CD4-positive, alpha-beta T cell treated with Interleukin-12 subunit alpha and Interleukin-12 subunit beta, for 1 hour (primary cell): ENCODE results near the gene HTR1B.

Source experiments
- DNase-seq: peaks from one replicate; pipeline ENCODE4 v3.0.0-alpha.2; 2020

Gene HTR1B

DNA sequence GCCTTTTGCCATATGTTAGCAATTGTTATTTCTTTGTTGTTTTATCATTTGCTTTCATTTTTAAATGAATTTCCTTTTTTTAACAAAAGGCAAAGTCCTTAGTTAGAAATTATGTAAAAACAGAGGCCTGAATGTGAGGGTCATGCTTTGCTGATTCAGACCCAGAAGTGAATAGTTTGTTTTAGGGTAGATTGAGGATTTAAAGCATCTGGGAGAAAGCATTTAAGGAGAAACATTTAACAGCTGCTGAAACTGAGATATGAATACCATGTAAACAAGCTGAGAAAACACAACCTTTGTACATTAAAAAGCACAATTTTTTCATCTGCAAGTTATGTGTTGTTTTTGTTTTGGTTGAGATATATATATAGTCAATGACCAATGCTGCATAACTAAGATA lies 8.0 kb downstream of the HTR1B start:
- no peak for DNase-seq

DNA sequence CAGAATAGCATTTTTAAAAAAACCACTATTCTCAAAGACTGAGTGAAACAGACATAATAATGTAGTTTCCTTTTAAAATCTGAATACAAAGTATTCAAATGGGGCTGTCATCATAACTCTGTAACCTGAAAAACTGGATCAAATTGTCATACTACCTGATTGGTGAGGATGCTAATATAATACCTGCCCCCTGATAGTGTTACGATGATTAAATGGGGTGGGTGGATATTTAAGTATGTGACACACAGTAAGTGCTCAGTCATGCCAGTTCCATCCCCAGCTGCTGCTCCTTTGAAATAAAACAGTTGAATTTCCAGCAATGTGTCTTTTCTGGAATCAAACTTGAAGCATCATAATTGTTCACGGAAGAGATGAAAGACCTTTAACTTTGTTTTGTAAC lies 8.9 kb downstream of the HTR1B start:
- no peak for DNase-seq

DNA sequence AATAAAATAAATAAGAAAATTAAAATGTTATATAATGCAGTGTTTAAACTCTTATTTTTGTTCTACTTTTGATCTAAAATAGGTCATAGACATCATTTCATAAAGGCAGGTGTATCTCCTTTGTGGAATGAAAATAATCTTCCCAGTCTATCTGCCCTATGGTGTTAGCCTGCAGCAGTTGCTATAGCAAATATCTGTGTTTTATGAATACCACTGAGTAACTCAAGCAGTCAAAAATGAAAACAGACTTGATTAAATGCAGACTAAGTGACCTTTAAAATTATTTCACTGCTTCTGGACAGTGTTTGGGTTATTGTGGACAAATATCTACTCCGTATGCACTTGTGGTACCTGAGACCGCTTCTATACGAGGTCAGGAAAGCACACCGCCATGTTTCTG lies 11.8 kb downstream of the HTR1B start:
- DNase-seq, result no peak

DNA sequence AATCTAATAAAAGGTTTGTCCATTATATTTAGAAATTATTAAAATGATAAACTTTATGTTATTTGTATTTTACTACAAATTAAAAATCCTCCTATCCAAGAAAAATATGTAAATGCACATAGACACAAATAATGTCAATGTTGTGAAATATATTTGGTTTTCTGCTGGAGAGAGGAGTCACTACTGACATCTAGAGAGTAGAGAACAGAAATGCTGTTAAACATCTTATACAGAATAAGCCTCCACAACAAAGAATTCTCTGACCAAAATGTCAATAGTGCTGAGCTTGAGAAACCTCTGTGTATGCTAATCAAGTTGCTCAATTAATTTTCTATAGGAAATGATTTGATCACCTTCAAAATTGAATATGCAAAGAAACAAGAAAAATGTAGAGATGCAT lies 12.4 kb downstream of the HTR1B start:
- DNase-seq, result no peak

DNA sequence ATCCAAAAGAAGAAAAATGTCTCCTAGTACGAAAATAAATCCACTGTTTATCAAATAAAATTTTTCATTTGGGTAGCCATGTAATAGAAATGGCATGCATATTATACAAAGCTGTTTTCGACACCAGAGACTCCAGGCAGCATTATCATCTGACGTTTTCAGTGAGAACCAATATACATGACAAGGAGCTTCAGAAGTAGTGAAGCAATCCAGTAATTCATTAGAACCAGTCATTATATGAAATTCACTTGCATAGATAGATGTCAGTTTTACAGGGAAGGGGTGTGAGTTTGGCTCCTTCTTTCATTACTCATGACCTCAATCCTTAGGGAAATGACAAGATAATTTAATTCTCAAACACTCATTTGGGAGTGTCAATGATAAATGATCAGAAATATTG lies 14.7 kb downstream of the HTR1B start:
- DNase-seq, result no peak

DNA sequence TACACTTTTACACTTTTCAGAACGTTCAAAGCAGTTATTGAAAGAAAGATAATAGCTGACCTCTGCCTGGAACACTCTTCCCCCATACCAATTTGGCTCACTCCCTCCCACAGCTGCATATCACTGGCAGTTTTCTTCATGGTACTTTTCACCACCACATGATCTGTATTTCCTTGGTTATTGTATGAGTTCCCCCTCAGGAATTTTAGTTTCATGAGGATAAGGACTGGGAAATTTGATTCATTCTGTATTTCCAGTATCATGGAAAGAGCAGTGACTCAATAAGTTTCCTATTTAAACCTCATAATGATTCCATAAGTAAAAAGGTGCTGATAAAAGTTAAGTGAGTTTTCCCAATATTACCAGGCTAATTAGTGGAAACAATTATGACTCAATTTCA lies 16.0 kb downstream of the HTR1B start:
- DNase-seq, result no peak

DNA sequence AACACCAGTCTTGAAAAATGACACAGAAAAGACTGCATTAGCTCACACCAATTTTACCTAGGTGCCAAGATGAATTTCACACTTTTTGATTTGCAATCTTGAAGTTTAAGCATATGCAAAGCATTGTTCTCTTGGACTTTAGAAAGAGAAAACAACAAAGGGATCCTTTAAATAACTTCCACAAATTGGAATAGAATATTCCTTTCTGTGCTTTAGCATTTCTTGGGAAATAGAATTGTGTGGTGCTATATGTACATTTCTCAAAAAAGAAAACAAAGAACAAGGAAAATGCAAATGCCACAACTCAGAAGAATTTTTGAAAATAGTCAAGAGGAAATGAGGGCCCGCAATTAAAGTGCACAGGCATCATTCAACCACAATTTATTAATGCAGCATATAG lies 17.0 kb downstream of the HTR1B start:
- no peak for DNase-seq

DNA sequence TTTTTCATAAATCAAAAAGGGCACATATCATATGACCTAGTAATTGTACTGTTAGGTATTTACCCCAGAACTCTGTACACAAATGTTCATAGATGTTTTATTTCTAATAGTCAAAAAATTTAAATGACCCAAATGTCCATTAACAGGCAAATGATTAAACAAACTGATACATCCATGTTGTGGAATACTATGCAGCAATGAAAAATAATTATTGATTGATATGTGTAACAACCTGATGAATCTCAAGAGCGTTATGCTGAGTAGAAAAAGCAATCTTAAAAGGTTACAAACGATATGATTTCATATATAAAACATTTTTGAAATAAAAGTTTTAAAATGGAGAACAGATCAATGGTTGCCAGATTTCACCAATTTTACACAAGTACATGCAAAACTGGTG lies 18.1 kb downstream of the HTR1B start:
- DNase-seq, result no peak

DNA sequence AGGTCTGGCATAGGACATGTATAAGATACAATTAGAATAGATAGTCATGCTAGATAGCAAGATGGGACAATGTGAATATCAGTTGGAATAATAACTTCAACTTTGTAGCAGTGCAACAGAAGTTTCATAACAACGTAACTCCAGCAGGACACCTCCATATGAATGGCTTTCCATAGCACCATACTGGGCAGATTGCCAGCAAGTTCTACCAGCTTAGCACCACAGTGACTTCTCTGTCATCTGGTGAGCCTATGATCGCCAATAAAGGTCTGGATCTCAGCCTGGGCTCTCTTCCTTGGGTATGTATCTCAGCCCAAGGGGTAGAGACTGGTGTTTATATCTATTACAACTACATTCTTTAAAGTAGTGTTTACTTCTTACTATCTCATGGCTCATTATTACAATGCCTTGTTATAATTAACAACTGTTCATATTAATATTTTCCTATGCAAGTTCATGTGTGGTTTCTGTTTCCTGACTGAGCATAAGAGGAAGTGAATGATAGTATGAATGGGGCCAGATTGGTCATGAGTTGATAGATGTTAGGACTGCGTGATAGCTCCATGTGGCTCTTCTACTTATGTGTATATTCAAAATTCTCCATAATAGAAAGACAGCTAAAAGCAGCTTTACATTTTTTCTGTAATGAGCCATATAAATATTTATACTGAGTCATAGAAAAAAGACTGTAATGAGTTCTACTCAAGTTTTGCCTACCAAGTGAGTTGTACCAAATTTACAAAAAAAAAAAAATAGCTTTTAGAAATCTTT lies 22.9 kb downstream of the HTR1B start:
- DNase-seq, result no peak

DNA sequence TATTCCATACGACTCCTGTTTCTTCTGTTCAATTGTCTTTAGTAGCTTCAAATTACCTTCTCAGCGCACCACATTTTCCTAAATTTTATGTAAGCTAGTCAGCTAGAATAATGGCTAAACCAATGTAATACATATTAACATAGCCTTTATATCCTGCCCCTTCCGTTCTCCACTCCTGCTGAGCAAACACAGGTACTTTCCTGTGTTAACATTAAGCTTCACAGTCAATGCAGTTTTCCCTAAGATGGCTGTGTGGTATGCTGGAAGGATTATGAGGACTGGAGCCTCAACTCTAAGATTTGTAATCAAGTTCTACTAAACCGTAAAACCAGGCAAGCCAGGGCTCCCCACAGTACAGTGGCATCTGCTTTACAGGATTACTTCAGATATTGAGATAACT lies 29.4 kb downstream of the HTR1B start:
- DNase-seq, result no peak

DNA sequence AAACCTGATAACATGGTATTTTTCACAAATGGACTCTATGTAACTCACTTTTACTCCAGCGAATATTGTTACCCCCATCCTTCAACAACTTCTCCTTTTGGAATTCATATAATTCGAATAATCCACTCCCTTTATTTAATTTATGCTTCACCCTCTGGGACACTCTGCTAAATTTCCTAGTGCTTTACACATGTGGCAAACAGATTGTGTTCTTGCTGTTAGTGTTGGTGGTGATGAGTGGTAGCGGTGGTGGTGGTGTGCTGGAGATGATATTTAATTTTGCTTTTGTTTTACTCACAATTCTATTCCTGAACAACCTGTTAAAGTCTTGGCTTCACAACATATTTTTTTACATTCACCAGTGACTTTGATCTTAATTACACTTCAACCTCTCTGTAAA lies 32.8 kb downstream of the HTR1B start:
- no peak for DNase-seq

DNA sequence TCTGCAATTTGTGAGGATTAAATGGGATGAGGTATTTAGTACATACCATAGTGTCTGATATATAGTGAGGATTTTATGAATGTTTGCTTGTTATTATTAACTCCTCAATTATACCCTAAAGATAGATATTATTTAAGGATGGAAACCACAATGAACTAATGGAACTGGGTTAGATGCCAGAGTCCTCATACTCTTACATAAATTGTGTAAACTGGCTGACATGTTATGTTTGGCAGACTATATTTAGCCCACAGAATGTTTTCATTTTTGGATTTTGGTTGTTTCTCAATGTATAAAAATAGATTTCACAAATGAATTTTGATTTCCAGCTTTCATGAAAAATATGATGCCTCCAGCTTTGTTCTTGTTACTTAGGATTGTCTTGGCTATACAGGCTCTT lies 37.6 kb downstream of the HTR1B start:
- DNase-seq, result no peak

DNA sequence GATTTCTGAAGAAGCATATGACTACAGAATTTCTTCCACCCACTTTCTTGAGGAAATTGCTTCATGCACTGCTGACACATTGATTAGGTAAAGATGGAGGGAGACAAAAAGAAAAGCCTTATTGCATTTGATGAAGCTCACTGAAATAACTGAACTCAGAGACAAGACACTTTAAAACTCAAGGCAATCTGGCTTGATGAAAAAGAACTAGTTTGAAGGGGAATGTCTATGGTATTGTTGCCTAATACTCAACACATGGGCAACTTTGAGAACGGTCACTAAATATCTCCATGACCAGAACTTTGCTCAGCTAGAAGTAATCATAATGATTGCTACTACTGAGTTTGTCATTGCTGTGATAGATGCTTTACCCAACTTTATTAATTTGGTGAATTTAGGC lies 38.1 kb downstream of the HTR1B start:
- DNase-seq, result no peak

DNA sequence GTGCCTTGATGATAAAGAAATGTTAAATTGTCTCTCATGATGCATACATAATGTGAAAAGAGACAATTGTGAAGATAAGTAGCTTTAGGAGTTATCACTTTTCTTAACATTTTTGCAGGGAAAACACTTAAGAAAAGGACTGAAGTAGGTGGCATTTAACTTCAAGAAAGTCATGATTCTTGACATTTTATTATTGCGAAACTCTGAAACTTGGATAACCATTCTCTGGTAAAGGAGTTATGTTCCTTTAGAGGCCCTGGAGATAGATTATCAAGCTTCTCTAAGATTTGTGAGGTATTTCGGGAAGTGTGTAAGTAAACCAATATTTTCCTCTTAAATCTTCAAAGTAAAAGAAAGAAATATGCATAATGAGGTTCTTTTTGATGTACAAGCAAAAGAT lies 38.5 kb downstream of the HTR1B start:
- DNase-seq, result no peak

DNA sequence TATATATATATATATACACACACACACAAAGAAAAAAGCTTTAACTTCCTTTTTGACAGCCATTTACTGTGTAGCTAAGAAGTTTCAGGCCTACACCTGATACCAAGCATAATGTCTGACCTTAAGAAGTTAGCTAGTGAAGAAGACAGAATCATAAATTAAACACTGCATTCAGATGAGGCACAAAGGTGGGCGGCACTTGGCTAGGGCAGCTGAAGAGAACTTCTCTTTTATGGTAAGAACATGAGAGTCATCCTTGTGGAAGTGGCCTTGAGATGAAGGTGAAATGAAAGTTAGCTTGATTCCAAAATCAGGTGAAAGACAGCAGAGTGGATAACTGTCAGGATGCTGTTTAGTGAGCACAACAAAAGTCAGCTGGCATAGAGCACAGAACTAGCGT lies 46.5 kb downstream of the HTR1B start:
- DNase-seq, result no peak

DNA sequence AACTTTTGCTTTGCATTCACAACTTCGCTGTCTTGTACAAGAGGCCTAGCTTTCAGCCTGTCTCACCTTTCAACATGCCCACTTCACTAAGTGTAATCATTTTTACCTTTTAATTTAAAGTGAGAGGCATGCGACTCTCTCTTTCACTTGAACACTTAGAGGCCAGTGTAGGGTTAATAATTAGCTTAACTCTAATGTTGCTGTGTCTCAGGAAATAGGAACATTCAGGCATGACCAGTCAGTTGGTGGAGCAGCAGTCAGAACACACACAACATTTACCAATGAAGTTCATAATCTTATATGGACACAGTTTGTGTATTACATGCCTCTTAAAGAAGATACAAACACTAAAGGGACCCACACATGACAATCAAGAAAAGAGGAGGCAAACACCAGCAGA lies 47.6 kb downstream of the HTR1B start:
- DNase-seq, result no peak
